Activated CD8-positive, alpha-beta T cell treated with anti-CD3 and anti-CD28 coated beads for 36 hours (primary cell): Measurements from ENCODE around the gene KRTAP5-6. TPM values are rescaled to one million over a fixed set of nuclear protein-coding genes. Genes with fewer than 3 reads are reported as not detected.

Experiments used
- ATAC-seq: fragments of 200-7000 bp; cut with Tn5 transposase; one replicate; pipeline ENCODE4 v1.10.0; 2021; ENCODE audit warnings: mild to moderate bottlenecking, moderate library complexity
- CTCF ChIA-PET: fragments of 350-600 bp; sonication (Branson Sonifier 250); formaldehyde crosslinking; loops from one replicate; lab custom pipeline; 2021; ENCODE audit warnings: antibody characterized with exemption; lab: Charles Lee
- POLR2A ChIA-PET: fragments of 350-600 bp; sonication (Branson Sonifier 250); formaldehyde crosslinking; loops from one replicate; lab custom pipeline; 2021; ENCODE audit warnings: antibody characterized with exemption; lab: Charles Lee
- DNase-seq: peaks from one replicate; pipeline ENCODE4 v3.0.0-alpha.2; 2020
- H3K27ac Mint-ChIP-seq: one replicate; pipeline ENCODE4 v1.8.0; 2021; ENCODE audit warnings: mild to moderate bottlenecking, mixed read lengths
- H3K27me3 Mint-ChIP-seq: one replicate; pipeline ENCODE4 v1.8.0; 2021; ENCODE audit warnings: mixed read lengths
- H3K36me3 Mint-ChIP-seq: one replicate; pipeline ENCODE4 v1.8.0; 2021; ENCODE audit warnings: low read depth, mixed read lengths
- H3K4me1 Mint-ChIP-seq: one replicate; pipeline ENCODE4 v1.8.0; 2021; ENCODE audit warnings: low read depth, mixed read lengths
- H3K4me3 Mint-ChIP-seq: one replicate; pipeline ENCODE4 v1.8.0; 2021; ENCODE audit warnings: mild to moderate bottlenecking, moderate library complexity, mixed read lengths
- H3K9me3 Mint-ChIP-seq: one replicate; pipeline ENCODE4 v1.8.0; 2021; ENCODE audit warnings: mixed read lengths
- CTCF ChIP-seq: fragments of 200-600 bp; IDR thresholded peaks from one replicate; pipeline ENCODE4 v1.8.0; 2022; ENCODE audit warnings: antibody characterized with exemption, mild to moderate bottlenecking
- intact Hi-C: fragments of 100-400 bp; cut with micrococcal nuclease; formaldehyde crosslinking; loops from one replicate; pipeline ENCODE4 v1.10.0; 2022
- total RNA-seq, 2 experiments: library from RNA; stranded (reverse); gene quantifications; one replicate each; pipeline ENCODE4 v1.2.3, GENCODE V29; 2021

The KRTAP5-6 gene
- total RNA-seq, 2 experiments from 2014 or later = not detected

- H3K27ac Mint-ChIP-seq = no peak overlapping the region
- intact Hi-C loops = loop anchor here (2.0 kb wide), 1 partner anchor 137 kb away; no protein-coding TSS in a partner anchor
- ATAC-seq (no peak), DNase-seq (no peak)
- H3K27me3 Mint-ChIP-seq = peaks cover 8% of the 10 kb centered on the region
- CTCF ChIA-PET = interaction anchor here (1.4 to 5.6 kb wide), 6 partner anchors 17 to 429 kb away, joined by 3 to 336 read pairs (median 61); partner anchors contain the start of gene SYT8
- no peak for TF ChIP-seq CTCF
- no peaks in the 10 kb centered on the region for H3K36me3 Mint-ChIP-seq
- peaks cover 10% of the 10 kb centered on the region for H3K4me1 Mint-ChIP-seq
- no peak overlapping the region for H3K4me3 Mint-ChIP-seq
- POLR2A ChIA-PET = no interaction called here
- no peaks in the 10 kb centered on the region for H3K9me3 Mint-ChIP-seq
These were observed 1.4 kb upstream of the KRTAP5-6 start for GRCh38 chr11:1695548-1696108.

GRCh38 chr11:1699771-1700170, 2.8 kb downstream of the KRTAP5-6 start:
- intact Hi-C loops = no loop called here
- H3K4me1 Mint-ChIP-seq = peaks cover 18% of the 10 kb centered on the region
- H3K27me3 Mint-ChIP-seq = no peaks in the 10 kb centered on the region
- DNase-seq = no peak
- CTCF ChIA-PET = interaction anchor here (0.7 to 5.9 kb wide), 4 partner anchors 11 to 452 kb away, joined by 4 to 27 read pairs (median 18); no protein-coding TSS in a partner anchor
- peaks cover 2% of the 10 kb centered on the region for H3K36me3 Mint-ChIP-seq
- ATAC-seq = no peak
- POLR2A ChIA-PET = no interaction called here
- H3K4me3 Mint-ChIP-seq = no peak overlapping the region
- H3K9me3 Mint-ChIP-seq = peaks cover 5% of the 10 kb centered on the region
- no peak for TF ChIP-seq CTCF
- H3K27ac Mint-ChIP-seq = no peak overlapping the region

GRCh38 chr11:1701091-1701807, 4.3 kb downstream of the KRTAP5-6 start:
- ChIA-PET POLR2A (interaction anchor here (1.0 kb wide), 3 partner anchors 11 to 335 kb away, joined by 3 to 4 read pairs (median 3); no protein-coding TSS in a partner anchor), CTCF (interaction anchor here (0.8 to 5.9 kb wide), 15 partner anchors 8 to 451 kb away, joined by 3 to 38 read pairs (median 3); no protein-coding TSS in a partner anchor)
- H3K27me3 Mint-ChIP-seq = no peaks in the 10 kb centered on the region
- peaks cover 5% of the 10 kb centered on the region for H3K9me3 Mint-ChIP-seq
- H3K4me1 Mint-ChIP-seq = peaks cover 18% of the 10 kb centered on the region
- H3K36me3 Mint-ChIP-seq = peaks cover 2% of the 10 kb centered on the region
- ATAC-seq = peak; percentile 82
- no peak overlapping the region for H3K4me3 Mint-ChIP-seq
- peak; percentile 62 for DNase-seq
- no peak for TF ChIP-seq CTCF
- intact Hi-C loops = no loop called here
- H3K27ac Mint-ChIP-seq = peak overlapping the region; percentile 68

- POLR2A ChIA-PET = no interaction called here
- Mint-ChIP-seq H3K27me3 (no peaks in the 10 kb centered on the region), H3K36me3 (peaks cover 2% of the 10 kb centered on the region), H3K4me1 (peaks cover 18% of the 10 kb centered on the region), H3K9me3 (peaks cover 5% of the 10 kb centered on the region), H3K27ac (no peak overlapping the region), H3K4me3 (no peak overlapping the region)
- ATAC-seq (no peak), DNase-seq (no peak)
- intact Hi-C loops = no loop called here
- no peak for TF ChIP-seq CTCF
- CTCF ChIA-PET = interaction anchor here (2.1 to 5.9 kb wide), 4 partner anchors 9 to 450 kb away, joined by 8 to 38 read pairs (median 20); no protein-coding TSS in a partner anchor
These were observed 5.5 kb downstream of the KRTAP5-6 start for GRCh38 chr11:1702506-1702905.

GRCh38 chr11:1703146-1703545, 6.2 kb downstream of the KRTAP5-6 start:
- CTCF ChIA-PET = interaction anchor here (2.1 to 5.9 kb wide), 2 partner anchors 10 to 50 kb away, joined by 12 to 27 read pairs; no protein-coding TSS in a partner anchor
- H3K36me3 Mint-ChIP-seq = peaks cover 2% of the 10 kb centered on the region

More at GRCh38 chr11:1703146-1703545, 6.2 kb downstream of the KRTAP5-6 start:
- Mint-ChIP-seq H3K27me3 (no peaks in the 10 kb centered on the region), H3K4me1 (peaks cover 18% of the 10 kb centered on the region), H3K9me3 (peaks cover 5% of the 10 kb centered on the region), H3K27ac (no peak overlapping the region), H3K4me3 (no peak overlapping the region)
- intact Hi-C loops = no loop called here
- POLR2A ChIA-PET = interaction anchor here (0.6 kb wide), 1 partner anchor 109 kb away, joined by 3 read pairs; no protein-coding TSS in a partner anchor
- ATAC-seq (no peak), DNase-seq (no peak)
- TF ChIP-seq CTCF = no peak
